KOPT-K1 (cell line): ENCODE results near the gene PCBP1.
"Not testable (repeated sequence)": the region's sequence is repeated elsewhere in the genome, so short reads cannot be mapped to it uniquely, and the experiment has no call there.

Experiments used
- H3K27ac ChIP-seq: fragments of 200-600 bp; sonication (generic); 2 replicates; pipeline ENCODE4 v1.5.1; 2016; ENCODE audit warnings: antibody characterized with exemption, mild to moderate bottlenecking, low read depth, low read length; ENCODE audit not compliant: poor library complexity, severe bottlenecking
- H3K36me3 ChIP-seq: fragments of 200-600 bp; sonication (generic); 2 replicates; pipeline ENCODE4 v1.5.1; 2017; ENCODE audit warnings: antibody characterized with exemption, mild to moderate bottlenecking, low read length, moderate library complexity; ENCODE audit not compliant: insufficient read depth
- H3K9me3 ChIP-seq: fragments of 200-600 bp; sonication (generic); 2 replicates; pipeline ENCODE4 v1.5.1; 2017; ENCODE audit warnings: antibody characterized with exemption, low read length, mild to moderate bottlenecking; ENCODE audit not compliant: insufficient read depth, poor library complexity, severe bottlenecking

The PCBP1 gene

DNA sequence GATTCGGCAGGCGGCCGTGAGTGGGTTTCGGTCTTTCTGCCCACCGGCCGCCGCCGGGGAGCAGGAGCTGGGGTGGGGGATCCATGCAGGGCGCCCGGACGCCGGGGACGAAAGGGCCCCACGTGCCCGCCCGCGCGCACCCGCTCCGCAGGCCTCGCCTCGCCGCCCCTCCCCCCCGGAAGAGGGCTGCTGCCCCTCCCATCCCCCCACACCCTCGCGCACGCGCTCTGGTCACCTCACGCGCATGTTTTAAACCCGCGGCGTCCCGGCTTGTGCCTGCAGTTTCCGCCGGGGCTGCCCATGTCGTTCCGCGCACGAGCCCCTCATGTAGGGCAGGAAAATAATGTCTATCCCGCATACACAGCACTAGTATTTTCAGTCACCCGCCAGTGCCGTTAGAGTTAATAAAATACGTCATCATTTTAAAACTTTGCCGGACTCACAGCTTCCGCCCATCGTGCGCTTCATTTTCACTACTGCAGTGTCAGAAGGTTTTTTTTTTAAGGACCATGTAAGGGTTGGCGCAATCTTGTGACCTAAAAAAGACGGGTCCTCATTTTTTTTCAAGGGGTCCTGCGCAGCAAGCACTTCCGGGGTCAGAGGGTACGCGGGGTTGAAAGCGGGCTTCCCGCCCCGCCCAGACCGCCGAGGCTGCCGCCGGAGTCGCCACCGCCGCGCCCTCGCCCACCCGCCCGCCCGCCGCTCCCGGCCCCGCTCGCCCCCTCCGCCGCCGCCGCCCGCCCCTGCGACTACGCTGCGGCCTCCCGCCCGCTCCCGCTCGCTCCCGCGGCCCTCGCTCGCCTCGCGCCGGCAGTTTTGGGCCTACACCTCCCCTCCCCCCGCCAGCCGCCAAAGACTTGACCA is at the start of gene PCBP1:
PCBP1 (plus strand) TSS at position 640 of the 864 bp plus-strand sequence. CDS start 267 bp downstream, outside the sequence.
- Histone ChIP-seq H3K36me3 (peaks cover 54% of the 10 kb centered on the region), H3K9me3 (no peaks in the 10 kb centered on the region), H3K27ac (peak within 1 kb of the TSS; percentile 100)

DNA sequence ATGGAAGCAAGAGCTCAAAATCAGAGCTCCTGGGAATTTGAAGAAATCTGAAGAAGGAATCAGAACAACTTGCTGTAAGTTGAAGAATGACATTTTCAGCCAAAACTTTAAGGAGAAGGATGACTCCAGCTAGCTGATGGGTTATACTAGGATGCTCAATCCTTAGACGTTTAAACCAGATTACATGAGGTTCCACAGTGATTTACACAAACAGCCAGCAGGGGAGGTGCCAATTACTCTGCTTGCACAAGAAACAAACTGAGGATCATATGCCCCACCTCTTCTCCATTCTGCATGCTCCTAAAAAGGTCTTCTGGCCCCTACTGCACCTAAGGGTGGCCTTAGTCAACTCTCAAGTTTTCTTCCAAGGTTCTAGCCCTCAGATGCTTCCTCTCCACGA is 47.9 kb upstream of the PCBP1 start:
- no peaks in the 10 kb centered on the region for H3K9me3 ChIP-seq
- peaks cover 20% of the 10 kb centered on the region for H3K36me3 ChIP-seq
- no peak overlapping the region for H3K27ac ChIP-seq

DNA sequence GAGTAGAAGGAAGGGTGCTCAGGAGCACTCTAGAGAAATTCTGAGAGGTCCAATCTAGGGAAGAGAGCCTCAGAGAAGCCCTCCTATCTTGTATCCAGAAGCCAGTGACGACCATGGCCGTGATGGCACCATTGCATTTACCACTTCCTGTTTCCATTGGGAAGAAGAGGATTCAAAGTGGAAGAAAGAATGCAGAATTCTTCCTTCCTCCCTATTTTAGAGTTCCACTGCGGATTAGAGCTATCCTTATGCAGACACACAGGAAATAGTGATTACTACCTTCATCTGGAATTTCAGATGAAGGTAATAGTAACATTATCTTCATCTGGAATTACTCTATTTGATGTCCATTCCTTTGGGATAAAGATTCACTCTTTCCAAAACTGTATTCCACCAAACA is 45.6 kb upstream of the PCBP1 start:
- Histone ChIP-seq H3K36me3 (peaks cover 37% of the 10 kb centered on the region), H3K9me3 (no peaks in the 10 kb centered on the region)

DNA sequence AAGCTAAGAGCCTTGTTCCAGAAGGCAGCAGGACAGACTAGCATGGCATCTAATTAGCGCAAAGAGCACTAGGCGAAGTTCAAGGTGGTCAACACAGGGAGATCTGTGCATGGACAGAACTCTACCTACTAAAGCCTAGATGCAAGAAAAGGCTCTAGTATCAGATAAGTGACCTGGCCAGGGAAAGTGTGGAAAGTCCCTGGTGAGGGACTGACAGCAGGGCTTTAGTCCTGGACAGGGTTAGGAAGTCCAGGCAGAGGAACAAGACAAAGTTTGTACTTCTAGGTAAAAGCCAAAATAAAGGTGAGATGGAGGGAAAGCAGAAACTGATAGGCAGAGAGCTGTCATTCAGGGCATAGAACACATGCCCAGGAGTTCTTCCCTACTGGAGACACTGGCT is 45.0 kb upstream of the PCBP1 start:
- Histone ChIP-seq H3K9me3 (no peaks in the 10 kb centered on the region), H3K36me3 (peaks cover 43% of the 10 kb centered on the region), H3K27ac (no peak overlapping the region)

More for the DNA sequence above, 45.6 kb upstream of the PCBP1 start:
- H3K27ac ChIP-seq = no peak overlapping the region

DNA sequence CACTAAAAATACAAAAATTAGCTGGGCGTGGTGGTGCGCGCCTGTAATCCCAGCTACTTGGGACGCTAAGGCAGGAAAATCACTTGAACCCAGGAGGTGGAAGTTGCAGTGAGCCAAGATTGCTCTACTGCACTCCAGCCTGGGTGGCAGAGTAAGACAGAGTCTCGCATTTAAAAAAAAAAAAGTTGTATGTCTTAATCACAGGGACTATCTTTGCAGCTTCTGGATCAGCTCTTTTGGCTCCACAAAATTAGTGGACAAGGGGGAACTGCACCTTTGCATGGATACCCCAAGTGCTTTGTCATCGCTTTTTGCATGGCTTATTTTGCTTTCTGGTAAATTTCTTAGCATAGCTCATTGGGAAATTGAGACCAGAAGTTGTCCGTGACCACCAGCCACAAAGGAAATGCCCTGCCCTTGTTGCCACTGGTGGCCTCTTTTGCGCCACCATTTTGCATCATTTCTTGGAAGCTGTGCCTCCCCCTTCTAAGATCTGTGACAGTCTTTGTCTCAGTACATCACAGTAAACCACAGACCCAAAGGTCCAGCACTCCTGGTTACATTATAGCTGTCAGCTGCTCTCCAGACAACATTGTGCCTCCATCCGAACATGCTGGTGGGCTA is 43.9 kb upstream of the PCBP1 start:
- peak overlapping the region; percentile 5 for H3K27ac ChIP-seq
- H3K36me3 ChIP-seq = peaks cover 51% of the 10 kb centered on the region
- H3K9me3 ChIP-seq = no peaks in the 10 kb centered on the region

DNA sequence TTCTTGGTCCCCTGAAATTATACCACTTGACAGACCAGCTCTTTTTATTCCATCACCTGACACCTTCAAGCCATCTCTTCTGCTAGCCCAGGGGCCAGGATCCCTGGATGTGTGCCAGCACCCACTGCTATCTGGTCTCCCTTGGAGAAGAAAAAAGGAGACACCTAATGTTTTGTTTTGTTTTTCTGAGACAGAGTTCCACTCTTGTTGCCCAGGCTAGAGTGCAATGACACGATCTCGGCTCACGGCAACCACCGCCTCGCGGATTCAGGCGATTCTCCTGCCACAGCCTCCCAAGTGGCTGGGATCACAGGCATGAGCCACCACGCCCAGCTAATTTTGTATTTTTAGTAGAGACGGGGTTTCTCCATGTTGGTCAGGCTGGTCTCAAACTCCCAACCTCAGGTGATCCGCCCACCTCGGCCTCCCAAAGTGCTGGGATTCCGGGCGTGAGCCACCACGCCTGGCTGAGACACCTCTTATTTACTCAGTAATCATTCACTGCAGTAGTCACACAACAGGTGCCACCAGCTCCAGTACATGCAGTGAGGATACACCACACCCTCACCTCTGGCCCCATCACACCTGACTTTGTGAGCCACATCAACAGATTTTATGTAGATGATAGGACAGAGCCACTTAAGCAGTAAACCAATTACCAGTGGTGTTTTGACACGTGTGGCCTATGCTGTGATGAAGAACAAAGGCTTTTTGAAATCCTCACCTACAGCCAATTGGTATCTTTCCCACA is 42.8 kb upstream of the PCBP1 start:
- Histone ChIP-seq H3K36me3 (peaks cover 57% of the 10 kb centered on the region), H3K9me3 (no peaks in the 10 kb centered on the region), H3K27ac (no peak overlapping the region)

DNA sequence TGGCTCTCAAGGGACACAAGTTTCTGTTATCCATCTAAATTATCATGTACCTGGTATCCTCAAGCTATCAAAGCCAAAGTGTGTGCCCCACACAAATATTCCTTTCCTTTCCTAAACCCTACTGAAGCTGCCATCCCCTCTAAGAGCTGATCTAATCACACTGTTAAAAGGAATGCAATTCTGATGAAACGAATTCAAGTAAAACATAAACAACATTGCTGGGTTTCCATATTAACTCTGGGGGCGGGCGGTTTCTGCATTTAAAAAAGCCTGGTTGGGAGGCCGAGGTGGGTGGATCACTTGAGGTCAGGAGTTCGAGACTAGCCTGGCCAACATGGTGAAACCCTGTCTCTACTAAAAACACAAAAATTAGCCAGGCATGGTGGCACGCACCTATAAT is 41.9 kb upstream of the PCBP1 start:
- no peak overlapping the region for H3K27ac ChIP-seq

DNA sequence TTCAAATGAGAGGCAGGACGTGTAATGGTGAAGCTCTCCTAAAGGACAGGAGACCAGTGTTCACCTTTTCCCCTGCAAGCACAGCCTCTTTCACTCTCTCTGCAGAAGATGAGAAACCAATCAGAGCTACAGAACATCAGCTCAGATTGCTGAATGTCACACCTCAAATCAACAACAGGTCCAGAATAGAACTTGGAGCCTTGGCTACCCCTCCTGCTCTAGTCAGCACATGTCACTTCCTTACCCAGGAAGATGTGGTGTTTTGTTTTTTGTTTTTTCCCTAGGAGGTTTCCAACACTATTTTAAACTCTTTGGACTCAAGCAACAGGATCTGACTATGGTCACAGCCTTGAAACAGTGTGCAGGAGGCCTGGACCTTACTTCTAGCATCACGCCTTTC is 41.3 kb upstream of the PCBP1 start:
- H3K27ac ChIP-seq = no peak overlapping the region
- H3K9me3 ChIP-seq = no peaks in the 10 kb centered on the region
- H3K36me3 ChIP-seq = peaks cover 71% of the 10 kb centered on the region

More for the DNA sequence above, 41.9 kb upstream of the PCBP1 start:
- no peaks in the 10 kb centered on the region for H3K9me3 ChIP-seq
- peaks cover 66% of the 10 kb centered on the region for H3K36me3 ChIP-seq

DNA sequence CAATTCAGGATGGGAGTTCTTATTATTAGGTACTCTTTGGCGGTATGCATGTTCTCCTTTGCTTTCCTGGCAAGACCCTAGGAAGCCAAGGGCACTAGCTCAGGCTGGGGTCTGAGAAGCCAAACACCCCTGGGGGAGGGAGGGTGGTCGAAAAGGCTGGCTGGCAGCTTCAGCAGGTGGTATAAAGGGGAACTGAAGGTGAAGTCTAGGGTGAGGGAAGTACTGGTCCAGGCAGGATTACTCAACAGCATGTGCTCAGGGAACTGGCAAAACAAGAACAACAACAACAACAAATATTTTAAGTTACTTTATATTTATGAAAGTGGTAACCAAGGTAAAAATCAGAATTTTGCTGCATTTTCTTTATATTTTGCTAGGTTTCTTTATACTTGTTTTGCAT is 40.7 kb upstream of the PCBP1 start:
- Histone ChIP-seq H3K36me3 (peaks cover 72% of the 10 kb centered on the region), H3K9me3 (no peaks in the 10 kb centered on the region), H3K27ac (no peak overlapping the region)

DNA sequence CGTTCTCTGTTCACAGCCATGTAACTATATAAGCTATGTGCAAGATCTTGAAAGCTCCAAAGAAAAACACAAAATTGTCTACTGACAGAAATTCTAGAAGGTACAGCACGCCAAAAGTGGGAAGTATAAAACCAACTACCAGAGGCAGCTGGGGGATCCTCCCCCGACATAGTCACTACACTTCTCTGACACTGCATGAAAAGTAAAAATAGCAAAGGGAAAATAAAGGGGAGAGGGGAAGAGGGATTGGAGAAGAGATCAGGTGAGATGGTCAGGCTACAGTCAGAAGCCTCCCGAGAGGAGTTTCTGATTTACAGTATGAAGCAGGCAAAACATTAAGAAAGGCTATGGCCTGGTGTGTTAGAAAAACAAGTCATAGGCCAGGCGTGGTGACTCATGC is 39.8 kb upstream of the PCBP1 start:
- no peak overlapping the region for H3K27ac ChIP-seq
- peaks cover 78% of the 10 kb centered on the region for H3K36me3 ChIP-seq
- no peaks in the 10 kb centered on the region for H3K9me3 ChIP-seq

DNA sequence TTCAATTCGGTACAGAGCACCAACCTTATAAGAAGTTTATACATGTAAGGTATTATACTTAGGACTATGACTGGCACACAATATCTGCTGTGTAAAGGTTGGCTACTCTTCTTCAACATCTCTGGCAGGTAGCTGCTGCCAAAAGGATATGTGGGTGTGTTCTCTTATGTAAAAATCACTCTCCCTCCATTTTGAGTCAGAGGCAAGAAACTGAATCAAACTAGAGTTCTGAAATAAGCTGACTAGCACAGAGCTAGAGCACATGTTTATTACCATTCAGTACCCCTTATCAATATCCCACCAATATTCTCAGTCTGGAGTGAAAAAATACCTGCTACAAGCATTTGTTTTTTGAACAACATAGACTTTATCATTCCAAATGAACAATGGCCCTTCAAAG is 38.0 kb upstream of the PCBP1 start:
- Histone ChIP-seq H3K27ac (no peak overlapping the region), H3K9me3 (no peaks in the 10 kb centered on the region), H3K36me3 (peaks cover 94% of the 10 kb centered on the region)

DNA sequence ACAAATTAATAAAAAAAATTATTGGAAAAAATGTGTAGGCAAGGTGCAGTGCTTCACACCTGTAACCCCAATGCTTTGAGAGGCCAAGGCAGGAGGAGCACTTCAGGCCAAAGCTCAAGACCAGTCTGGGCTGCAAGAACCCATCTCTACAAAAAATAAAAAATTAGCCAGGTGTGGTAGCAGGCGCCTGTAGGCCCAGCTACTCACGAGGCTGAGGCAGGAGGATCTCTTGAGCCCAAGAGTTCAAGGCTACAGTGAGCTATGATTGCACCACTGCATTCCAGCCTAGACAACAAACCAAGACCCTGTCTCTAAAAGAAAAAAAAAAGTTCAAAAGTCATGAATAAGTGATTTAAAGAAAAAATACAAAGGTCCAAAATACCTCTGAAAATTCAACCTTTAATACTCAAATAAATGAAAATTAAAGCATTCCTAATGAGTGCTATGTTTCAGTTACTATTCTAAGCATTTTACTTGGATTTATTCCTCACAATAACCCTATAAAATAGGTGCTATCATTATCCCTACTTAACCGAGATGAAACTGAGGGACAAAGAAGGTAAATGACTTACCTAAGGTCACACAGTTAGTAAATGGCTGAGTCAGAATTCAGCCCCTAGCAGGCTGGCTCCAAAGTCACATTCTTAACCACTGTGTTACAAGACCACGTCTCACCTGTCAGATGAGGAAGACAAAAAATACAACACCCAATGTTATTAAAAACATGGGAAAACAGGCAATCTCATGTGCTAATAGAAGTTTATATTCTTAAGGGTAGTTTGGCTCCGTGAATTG is 36.4 kb upstream of the PCBP1 start:
- H3K9me3 ChIP-seq = no peaks in the 10 kb centered on the region
- peaks cover 92% of the 10 kb centered on the region for H3K36me3 ChIP-seq
- H3K27ac ChIP-seq = no peak overlapping the region

DNA sequence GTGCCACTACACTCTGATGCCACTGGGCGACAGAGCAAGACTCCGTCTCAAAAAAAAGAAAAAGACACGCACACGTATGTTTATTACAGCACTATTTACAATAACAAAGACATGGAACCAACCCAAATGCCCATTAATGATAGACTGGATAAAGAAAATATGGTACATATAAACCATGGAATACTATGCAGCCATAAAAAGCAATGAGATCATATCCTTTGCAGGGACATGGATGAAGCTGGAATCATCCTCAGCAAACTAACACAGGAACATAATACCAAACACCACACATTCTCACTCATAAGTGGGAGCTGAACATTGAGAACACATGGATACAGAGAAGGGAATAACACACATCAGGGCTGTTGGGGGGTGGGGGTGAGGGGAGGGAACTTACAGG is 32.0 kb upstream of the PCBP1 start:
- H3K9me3 ChIP-seq, H3K27ac ChIP-seq: not testable (repeated sequence)
- H3K36me3 ChIP-seq = peaks cover 94% of the 10 kb centered on the region

DNA sequence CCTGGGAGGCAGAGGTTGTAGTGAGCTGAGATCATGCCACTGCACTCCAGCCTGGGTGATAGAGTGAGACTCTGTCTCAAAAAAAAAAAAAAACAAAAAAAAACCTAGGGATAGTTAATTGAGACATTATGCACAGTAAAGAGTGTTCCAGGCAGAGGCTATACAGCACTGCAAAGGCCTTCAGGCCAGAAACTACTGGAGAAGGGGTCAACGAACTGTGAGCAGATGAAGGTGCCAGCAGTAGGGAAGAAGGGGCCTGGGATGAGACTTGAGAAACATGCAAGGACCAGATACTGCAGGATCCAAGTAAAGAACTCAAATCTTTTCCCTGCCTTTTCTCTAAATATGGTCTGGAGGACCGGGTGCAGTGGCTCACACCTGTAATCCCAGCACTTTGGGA is 26.0 kb upstream of the PCBP1 start:
- H3K27ac ChIP-seq = no peak overlapping the region
- no peaks in the 10 kb centered on the region for H3K9me3 ChIP-seq
- peaks cover 96% of the 10 kb centered on the region for H3K36me3 ChIP-seq

DNA sequence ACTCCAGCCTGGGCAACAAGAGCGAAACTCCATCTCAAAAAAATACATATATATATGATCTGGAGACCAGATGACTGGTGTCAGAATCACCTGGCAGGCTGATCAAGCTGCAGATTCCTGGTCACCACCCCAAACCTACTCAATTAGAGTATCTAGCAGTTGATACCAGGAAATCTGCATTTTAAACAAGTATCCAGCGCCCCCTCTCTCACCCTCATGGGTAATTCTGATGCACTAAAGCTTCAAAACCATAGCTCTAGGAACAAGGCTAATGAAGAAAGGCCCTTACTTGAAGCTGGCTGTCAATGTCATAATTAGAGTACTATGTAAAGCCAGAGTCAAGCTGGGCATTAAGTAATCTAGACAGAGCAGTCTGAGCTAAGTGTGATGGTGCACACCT is 25.0 kb upstream of the PCBP1 start:
- no peaks in the 10 kb centered on the region for H3K9me3 ChIP-seq
- peaks cover 97% of the 10 kb centered on the region for H3K36me3 ChIP-seq
- H3K27ac ChIP-seq = no peak overlapping the region
